SH-SY5Y (cell line): Measurements from ENCODE around the gene MCMBP.

ENCODE experiments used
- GATA2 ChIP-seq: IDR thresholded peaks from 2 replicates; pipeline ENCODE4 v1.6.1; 2011; ENCODE audit warnings: mild to moderate bottlenecking, low read depth, low read length
- GATA3 ChIP-seq: IDR thresholded peaks from 2 replicates; pipeline ENCODE4 v1.6.1; 2011; ENCODE audit warnings: low read depth, mild to moderate bottlenecking, low read length, moderate library complexity

DNA sequence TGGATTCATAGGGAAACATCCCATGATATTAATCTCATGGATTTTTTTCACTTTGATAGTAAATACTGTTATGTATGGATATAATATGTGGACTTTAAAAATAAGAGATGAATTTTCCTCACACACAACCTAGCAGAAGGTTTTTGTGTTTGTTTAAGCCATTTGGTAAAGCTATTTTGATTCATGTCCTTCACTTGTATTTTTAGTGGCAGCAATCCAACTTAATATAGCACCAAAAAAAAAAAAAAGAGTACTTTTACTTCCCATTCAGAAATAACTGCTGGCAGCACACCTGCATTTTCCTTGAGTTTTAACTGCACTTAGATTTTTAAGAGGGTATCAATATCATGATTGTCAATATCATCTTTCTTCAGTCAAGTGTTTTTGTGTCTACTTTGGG lies 60.0 kb downstream of the MCMBP start:
- TF ChIP-seq GATA2 (no peak), GATA3 (no peak)
